ENCODE measurements around the gene FAM13C.

GRCh38 chr10:59299933-59300332, 62.4 kb downstream of the FAM13C start:
- no peak for TF ChIP-seq CTCF (IDR thresholded peaks at IDR 0.05; ENCODE audit: low read length)
- no peak for TF ChIP-seq EZH2phosphoT487 (IDR thresholded peaks at IDR 0.05; ENCODE audit: low read length)

All from MM.1S (cell line).